ENCODE data around the gene PPFIA1.

DNA sequence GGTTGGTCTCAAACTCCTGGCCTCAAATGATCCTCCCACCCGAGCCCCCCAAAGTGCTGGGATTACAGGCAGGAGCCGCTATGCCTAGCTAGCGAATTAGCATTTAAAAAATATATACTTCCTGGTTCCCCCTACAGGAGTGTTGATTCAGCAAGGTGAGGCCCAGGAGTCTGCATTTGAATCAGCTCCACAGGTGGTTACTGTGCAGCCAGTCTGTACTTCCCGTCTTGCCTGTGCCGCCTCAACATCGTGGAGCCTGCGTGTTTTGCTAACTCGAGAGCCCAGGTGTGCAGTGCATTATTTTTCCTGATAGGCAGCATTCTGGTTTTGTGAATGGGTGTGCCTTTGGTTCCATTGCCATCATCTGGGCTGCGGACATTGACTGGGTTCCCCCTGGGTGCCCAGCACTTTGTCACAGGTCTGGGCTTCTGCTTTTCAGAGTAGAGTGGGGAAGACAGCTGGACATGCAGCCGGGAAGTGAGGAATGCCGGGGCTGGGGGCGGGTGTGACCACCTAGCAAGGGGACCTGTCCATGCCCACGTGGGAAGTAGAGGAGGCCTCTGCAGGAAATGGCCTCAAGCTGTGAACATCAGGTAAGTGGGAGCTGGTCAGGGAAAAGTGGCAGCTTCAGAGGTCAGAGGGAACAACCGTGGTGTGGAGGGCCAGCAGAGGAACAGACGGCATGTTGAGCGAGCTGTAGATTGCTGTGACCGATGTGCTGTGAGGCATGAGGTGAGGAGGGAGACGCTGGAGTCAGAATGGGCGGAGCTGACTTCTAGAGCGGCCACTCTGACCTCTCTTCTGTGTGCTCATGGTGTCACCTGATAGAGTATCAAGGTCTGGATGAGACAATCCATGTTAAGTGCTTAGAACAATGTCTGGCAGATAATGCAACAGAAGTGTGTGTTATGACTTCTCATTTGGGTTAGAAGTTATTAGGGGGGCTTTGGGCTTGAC, 42.2 kb downstream of the PPFIA1 start:
- TF ChIP-seq, protein P1, sequence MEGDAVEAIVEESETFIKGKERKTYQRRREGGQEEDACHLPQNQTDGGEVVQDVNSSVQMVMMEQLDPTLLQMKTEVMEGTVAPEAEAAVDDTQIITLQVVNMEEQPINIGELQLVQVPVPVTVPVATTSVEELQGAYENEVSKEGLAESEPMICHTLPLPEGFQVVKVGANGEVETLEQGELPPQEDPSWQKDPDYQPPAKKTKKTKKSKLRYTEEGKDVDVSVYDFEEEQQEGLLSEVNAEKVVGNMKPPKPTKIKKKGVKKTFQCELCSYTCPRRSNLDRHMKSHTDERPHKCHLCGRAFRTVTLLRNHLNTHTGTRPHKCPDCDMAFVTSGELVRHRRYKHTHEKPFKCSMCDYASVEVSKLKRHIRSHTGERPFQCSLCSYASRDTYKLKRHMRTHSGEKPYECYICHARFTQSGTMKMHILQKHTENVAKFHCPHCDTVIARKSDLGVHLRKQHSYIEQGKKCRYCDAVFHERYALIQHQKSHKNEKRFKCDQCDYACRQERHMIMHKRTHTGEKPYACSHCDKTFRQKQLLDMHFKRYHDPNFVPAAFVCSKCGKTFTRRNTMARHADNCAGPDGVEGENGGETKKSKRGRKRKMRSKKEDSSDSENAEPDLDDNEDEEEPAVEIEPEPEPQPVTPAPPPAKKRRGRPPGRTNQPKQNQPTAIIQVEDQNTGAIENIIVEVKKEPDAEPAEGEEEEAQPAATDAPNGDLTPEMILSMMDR (IDR thresholded peaks at IDR 0.05; ENCODE audit: insufficient read depth, low read length, poor library complexity, severe bottlenecking), result no peak
- no peak for TF ChIP-seq EZH2phosphoT487 (conservative IDR thresholded peaks at IDR 0.05; ENCODE audit: low read length)
